HEK293T (cell line): Measurements from ENCODE around the gene FGFBP3.
A peak's percentile ranks its signal among the peaks of the same experiment; 100 is the strongest.

ENCODE experiments used
- CTCF ChIA-PET: fragments of 350-600 bp; formaldehyde crosslinking; extraction: SDS; loops from one replicate; lab custom pipeline; 2021; ENCODE audit warnings: antibody characterized with exemption, inconsistent platforms; lab: Yijun Ruan, JAX
- POLR2A ChIA-PET: fragments of 350-600 bp; formaldehyde crosslinking; extraction: SDS; loops from one replicate; lab custom pipeline; 2020; ENCODE audit warnings: antibody characterized with exemption, inconsistent platforms; lab: Yijun Ruan, JAX
- DNase-seq: peaks from one replicate; pipeline ENCODE4 v3.0.0; 2012; ENCODE audit warnings: mixed read lengths; ENCODE audit errors: extremely low spot score
- ARNT ChIP-seq: fragments of 450-650 bp; IDR thresholded peaks from 2 replicates; pipeline ENCODE4 v1.6.1; 2017; ENCODE audit warnings: mild to moderate bottlenecking
- BHLHE40 ChIP-seq: fragments of 450-650 bp; IDR thresholded peaks from 2 replicates; pipeline ENCODE4 v1.6.1; 2016; ENCODE audit warnings: mild to moderate bottlenecking, moderate library complexity, borderline replicate concordance
- CTBP1 ChIP-seq: fragments of 450-650 bp; IDR thresholded peaks from 2 replicates; pipeline ENCODE4 v1.6.1; 2016; ENCODE audit warnings: borderline replicate concordance
- ELF4 ChIP-seq: fragments of 450-650 bp; IDR thresholded peaks from 2 replicates; pipeline ENCODE4 v1.6.1; 2017; ENCODE audit warnings: antibody characterized with exemption
- FOXA1 ChIP-seq: fragments of 450-650 bp; IDR thresholded peaks from 2 replicates; pipeline ENCODE4 v1.6.1; 2016; ENCODE audit warnings: mild to moderate bottlenecking
- FOXK2 ChIP-seq: fragments of 450-650 bp; IDR thresholded peaks from 2 replicates; pipeline ENCODE4 v1.6.1; 2016; ENCODE audit warnings: mild to moderate bottlenecking
- FOXM1 ChIP-seq: fragments of 450-650 bp; IDR thresholded peaks from 2 replicates; pipeline ENCODE4 v1.6.1; 2017; ENCODE audit warnings: mild to moderate bottlenecking, borderline replicate concordance
- HDGF ChIP-seq: fragments of 450-650 bp; IDR thresholded peaks from 2 replicates; pipeline ENCODE4 v1.6.1; 2017; ENCODE audit warnings: antibody characterized with exemption, borderline replicate concordance
- L3MBTL2 ChIP-seq: fragments of 450-650 bp; conservative IDR thresholded peaks from 2 replicates; pipeline ENCODE4 v1.6.1; 2016; ENCODE audit warnings: mild to moderate bottlenecking
- LEF1 ChIP-seq: fragments of 450-650 bp; IDR thresholded peaks from 2 replicates; pipeline ENCODE4 v1.6.1; 2017; ENCODE audit warnings: mild to moderate bottlenecking, borderline replicate concordance
- NFRKB ChIP-seq: fragments of 450-650 bp; IDR thresholded peaks from 2 replicates; pipeline ENCODE4 v1.6.1; 2016; ENCODE audit warnings: mild to moderate bottlenecking, moderate library complexity
- PKNOX1 ChIP-seq: fragments of 450-650 bp; IDR thresholded peaks from 2 replicates; pipeline ENCODE4 v1.6.1; 2016
- SP1 ChIP-seq: fragments of 450-650 bp; IDR thresholded peaks from 2 replicates; pipeline ENCODE4 v1.6.1; 2017
- SUZ12 ChIP-seq: fragments of 450-650 bp; IDR thresholded peaks from 2 replicates; pipeline ENCODE4 v1.6.1; 2016; ENCODE audit warnings: mild to moderate bottlenecking
- TARDBP ChIP-seq: fragments of 450-650 bp; IDR thresholded peaks from 2 replicates; pipeline ENCODE4 v1.6.1; 2016
- ZNF384 ChIP-seq: fragments of 450-650 bp; IDR thresholded peaks from 2 replicates; pipeline ENCODE4 v1.6.1; 2016

Gene FGFBP3

GRCh38 chr10:91925022-91925320, 15.7 kb upstream of the FGFBP3 start:
- DNase-seq = no peak

GRCh38 chr10:91924212-91925021, 15.1 kb upstream of the FGFBP3 start:
- CTCF ChIA-PET = interaction anchor here (0.6 to 1.5 kb wide), 2 partner anchors 61 to 165 kb away, joined by 3 to 4 read pairs; no protein-coding TSS in a partner anchor
- POLR2A ChIA-PET = interaction anchor here (0.8 to 2.5 kb wide), 24 partner anchors 8 to 472 kb away, joined by 3 to 17 read pairs (median 4); partner anchors contain the start of genes PPP1R3C and TNKS2
- TF ChIP-seq PKNOX1 (peak; percentile 72), ZNF384 (no peak)
- DNase-seq = no peak

More at GRCh38 chr10:91925022-91925320, 15.7 kb upstream of the FGFBP3 start:
- CTCF ChIA-PET = no interaction called here
- POLR2A ChIA-PET = interaction anchor here (2.5 kb wide), 1 partner anchor 8 kb away, joined by 17 read pairs; no protein-coding TSS in a partner anchor
- TF ChIP-seq SP1 (no peak), SUZ12 (no peak), FOXA1 (no peak), HDGF (no peak), ZNF384 (no peak), LEF1 (no peak), L3MBTL2 (no peak), ARNT (no peak), NFRKB (no peak), BHLHE40 (no peak), PKNOX1 (no peak), FOXM1 (no peak), TARDBP (no peak), FOXK2 (no peak), CTBP1 (no peak), ELF4 (no peak)

- POLR2A ChIA-PET = interaction anchor here (0.6 to 2.5 kb wide), 25 partner anchors 9 to 473 kb away, joined by 3 to 17 read pairs (median 4); partner anchors contain the start of genes PPP1R3C and TNKS2
- peak; percentile 92 for DNase-seq
- TF ChIP-seq ELF4 (peak; percentile 42; the same call in 1 of the 2 replicates), FOXK2 (no peak), L3MBTL2 (peak; percentile 97), ARNT (peak; percentile 55; the same call in 1 of the 2 replicates), SUZ12 (no peak), PKNOX1 (no peak)
- CTCF ChIA-PET = interaction anchor here (0.6 to 1.5 kb wide), 2 partner anchors 60 to 164 kb away, joined by 3 to 4 read pairs; no protein-coding TSS in a partner anchor
These were observed 14.3 kb upstream of the FGFBP3 start, which contains the start of gene BTAF1 for GRCh38 chr10:91923371-91924211. Gene BTAF1 (plus strand): TSS chr10:91923770. CDS start chr10:91924077, 307 bp downstream.

- CTCF ChIA-PET = no interaction called here
- TF ChIP-seq TARDBP = no peak
- TF ChIP-seq L3MBTL2 = no peak
- no peak for TF ChIP-seq ARNT
- TF ChIP-seq ZNF384 = no peak
- TF ChIP-seq SUZ12 = no peak
- TF ChIP-seq PKNOX1 = no peak
- POLR2A ChIA-PET = no interaction called here
- DNase-seq = no peak
These were observed 10.4 kb upstream of the FGFBP3 start for GRCh38 chr10:91919651-91920050.

- no peak for TF ChIP-seq FOXK2
- no peak for TF ChIP-seq ARNT
- TF ChIP-seq BHLHE40 = no peak
- TF ChIP-seq ZNF384 = no peak
- TF ChIP-seq NFRKB = no peak
- CTCF ChIA-PET = interaction anchor here (0.9 kb wide), 1 partner anchor 54 kb away, joined by 3 read pairs; no protein-coding TSS in a partner anchor
- no peak for DNase-seq
- POLR2A ChIA-PET = interaction anchor here (0.6 to 0.8 kb wide), 2 partner anchors 13 to 36 kb away, joined by 3 to 4 read pairs; partner anchors contain the start of gene BTAF1
These were observed 1.2 kb upstream of the FGFBP3 start for GRCh38 chr10:91910467-91910866.
